GM12801 (cell line): ENCODE data around the gene SH2B2.
"Not testable (repeated sequence)": the region's sequence is repeated elsewhere in the genome, so short reads cannot be mapped to it uniquely, and the experiment has no call there.

Experiments
- TF ChIP-seq, protein P1 (sequence below): IDR thresholded peaks from one replicate; pipeline ENCODE4 v1.5.1; 2011; ENCODE audit warnings: control low read depth; ENCODE audit not compliant: insufficient read length; ENCODE audit errors: extremely low read depth

SH2B2 gene

DNA sequence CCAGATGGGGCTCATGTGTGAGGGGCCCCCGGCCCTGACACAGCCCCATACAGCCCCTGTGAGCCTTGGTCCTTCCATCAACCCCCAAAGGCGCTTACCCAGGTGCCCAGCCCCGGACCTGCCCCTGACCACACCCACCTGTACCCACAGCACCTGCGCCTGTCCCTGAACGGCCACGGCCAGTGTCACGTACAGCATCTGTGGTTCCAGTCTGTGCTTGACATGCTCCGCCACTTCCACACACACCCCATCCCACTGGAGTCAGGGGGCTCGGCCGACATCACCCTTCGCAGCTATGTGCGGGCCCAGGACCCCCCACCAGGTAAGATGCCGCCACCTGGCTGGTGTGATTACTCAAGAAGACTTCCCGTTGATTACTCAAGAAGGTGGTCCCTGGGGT, 33.5 kb downstream of the SH2B2 start:
- TF ChIP-seq, protein P1, sequence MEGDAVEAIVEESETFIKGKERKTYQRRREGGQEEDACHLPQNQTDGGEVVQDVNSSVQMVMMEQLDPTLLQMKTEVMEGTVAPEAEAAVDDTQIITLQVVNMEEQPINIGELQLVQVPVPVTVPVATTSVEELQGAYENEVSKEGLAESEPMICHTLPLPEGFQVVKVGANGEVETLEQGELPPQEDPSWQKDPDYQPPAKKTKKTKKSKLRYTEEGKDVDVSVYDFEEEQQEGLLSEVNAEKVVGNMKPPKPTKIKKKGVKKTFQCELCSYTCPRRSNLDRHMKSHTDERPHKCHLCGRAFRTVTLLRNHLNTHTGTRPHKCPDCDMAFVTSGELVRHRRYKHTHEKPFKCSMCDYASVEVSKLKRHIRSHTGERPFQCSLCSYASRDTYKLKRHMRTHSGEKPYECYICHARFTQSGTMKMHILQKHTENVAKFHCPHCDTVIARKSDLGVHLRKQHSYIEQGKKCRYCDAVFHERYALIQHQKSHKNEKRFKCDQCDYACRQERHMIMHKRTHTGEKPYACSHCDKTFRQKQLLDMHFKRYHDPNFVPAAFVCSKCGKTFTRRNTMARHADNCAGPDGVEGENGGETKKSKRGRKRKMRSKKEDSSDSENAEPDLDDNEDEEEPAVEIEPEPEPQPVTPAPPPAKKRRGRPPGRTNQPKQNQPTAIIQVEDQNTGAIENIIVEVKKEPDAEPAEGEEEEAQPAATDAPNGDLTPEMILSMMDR = no peak

DNA sequence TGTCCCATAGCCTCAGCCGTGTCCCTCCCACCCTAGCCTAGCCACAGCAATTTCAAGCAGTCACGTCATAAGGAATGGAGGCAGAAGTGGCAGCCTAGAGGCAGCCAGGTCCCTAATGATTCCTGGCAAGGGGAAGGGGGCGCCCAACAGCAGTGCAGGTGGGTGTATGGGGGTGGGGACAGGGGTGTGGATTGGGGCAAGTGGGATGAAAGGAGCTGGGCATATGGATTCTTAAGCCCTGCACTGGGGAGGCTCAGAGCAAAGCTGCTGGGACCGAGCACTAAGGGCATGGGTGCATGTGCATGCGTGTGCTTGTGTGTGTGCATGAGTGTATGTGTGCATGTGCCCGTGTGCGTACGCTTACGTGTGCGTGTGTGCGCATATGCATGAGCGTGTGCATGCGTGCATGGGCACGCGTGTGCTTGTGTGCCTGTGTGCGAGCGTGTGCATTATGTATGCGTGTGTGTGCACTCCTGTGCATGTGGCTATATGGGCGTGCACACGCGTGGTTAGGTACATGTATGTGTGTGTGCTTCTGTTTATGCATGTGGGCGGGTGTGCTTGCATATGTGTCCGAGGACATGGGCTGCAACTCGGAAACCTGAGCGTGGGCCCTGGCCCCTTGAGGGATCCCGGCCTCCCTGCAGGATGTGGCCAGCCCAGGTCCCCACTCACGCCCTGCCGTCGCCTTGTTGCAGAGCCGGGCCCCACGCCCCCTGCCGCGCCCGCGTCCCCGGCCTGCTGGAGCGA, 34.1 kb downstream of the SH2B2 start:
- TF ChIP-seq, protein P1 = no peak

DNA sequence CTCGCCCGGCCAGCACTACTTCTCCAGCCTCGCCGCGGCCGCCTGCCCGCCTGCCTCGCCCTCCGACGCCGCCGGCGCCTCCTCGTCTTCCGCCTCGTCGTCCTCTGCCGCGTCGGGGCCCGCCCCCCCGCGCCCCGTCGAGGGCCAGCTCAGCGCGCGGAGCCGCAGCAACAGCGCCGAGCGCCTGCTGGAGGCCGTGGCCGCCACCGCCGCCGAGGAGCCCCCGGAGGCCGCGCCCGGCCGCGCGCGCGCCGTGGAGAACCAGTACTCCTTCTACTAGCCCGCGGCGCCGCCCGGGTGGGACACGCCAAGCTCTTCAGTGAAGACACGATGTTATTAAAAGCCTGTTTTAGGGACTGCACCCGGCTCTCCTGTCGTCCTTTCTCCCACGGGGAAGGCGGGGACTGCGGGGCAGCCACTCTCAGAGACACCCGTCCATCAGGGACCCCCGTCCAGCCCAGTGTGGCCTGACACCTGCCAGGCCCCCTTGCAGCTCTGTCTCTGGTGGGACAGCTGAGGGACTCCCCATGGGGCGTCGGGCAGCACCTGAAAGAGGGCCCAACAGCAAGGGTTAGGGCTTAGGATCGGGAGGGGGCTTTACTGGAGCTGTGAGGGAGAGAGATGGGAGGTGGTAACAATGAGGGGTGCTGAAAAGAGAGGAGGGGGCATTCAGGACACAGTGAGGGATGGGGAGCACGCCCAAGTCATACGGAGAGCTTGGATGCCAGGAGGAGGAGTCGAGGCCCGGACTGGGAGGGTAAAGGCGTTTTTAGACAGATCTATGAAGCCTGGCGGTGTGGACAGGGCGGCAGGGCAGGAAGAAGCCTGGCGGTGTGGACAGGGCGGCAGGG, 34.9 kb downstream of the SH2B2 start:
- TF ChIP-seq, protein P1 = no peak

DNA sequence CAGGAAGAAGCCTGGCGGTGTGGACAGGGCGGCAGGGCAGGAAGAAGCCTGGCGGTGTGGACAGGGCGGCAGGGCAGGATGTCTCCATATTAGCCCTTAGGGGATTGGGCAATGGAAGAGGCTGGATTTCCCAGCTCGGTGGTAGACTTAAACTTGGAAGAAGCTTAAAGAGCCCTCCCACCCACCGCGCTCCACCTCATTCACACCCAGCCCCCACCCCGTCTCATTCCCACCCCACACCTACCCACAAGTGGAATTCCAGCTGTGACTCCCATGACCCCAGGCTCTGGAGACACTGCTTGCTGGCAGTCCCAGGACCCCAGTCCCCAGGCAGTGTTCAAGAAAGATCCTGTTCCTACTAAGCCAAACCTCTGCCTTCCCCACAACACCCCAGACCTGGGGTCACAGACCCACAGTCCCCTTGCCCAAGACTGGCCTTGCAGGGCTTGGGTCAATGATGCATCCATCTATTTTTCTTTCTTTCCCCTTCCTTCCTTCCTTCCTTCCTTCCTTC, 35.6 kb downstream of the SH2B2 start:
- TF ChIP-seq, protein P1 = no peak

DNA sequence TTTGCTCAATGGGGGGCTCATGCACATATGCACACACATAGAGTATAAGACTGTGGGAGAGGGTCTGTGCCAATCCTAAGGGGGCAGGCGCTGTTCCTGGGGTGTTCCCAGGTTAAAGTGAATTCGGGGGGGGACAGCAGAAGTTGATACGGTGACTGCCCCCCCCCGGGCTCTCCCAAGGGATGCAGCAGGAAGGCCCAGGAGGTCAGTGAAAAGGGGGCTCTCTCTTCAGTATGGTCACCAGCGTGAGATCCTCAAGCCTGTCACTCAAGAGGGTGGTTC, 37.2 kb downstream of the SH2B2 start:
- TF ChIP-seq, protein P1 = no peak

DNA sequence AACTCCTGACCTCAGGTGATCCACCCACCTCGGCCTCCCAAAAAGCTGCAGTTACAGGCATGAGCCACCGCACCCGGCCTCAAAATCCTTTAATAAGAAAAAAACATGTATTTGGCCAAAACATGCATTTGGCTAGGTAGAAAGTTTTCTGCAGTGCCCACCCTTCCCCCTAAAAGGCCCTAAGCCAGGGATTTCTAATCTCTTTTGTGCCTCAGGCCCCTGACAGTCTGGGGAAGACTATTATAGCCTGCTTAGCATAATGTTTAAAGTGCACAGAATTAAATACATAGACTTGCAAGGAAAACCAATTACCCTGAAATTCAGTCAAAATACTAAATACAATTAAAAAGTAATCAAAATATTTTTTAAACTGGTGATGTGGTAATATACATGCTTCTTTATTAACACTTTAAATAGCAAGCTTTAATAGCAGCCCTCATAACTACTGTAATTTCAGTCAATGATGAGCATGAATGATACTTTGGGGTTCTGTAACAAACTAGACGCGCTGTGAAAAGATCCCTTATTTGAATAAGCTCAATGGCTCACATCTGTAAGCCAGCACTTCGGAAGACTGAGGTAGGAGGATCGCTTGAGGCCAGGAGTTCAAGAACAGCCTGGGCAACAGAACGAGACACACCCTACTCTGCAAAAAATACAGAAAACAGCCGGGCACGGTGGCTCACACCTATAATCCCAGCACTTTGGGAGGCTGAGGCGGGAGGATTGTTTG, 39.7 kb downstream of the SH2B2 start:
- TF ChIP-seq, protein P1 = no peak

DNA sequence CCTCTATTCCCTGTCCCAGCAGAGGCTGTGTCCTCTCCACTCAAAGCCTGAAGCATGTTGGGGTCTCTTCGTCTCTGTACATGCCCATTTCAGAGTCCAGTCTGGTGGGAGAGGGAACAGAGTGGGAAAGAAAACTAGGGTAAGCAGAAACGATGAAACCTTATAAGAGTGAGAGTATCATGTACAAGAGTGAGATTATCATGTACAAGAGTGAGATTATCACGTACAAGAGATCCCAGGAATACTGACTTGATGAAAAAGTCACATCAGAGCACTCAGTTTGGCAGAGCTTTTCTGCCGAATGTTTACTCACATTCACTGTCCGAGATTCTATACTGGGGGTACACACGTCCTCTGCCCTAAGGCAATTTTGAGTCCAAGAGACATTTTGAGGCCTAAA, 69.7 kb downstream of the SH2B2 start, which contains the start of gene SPDYE6:
Gene SPDYE6 (minus strand): TSS at position 101 of the 400 bp plus-strand sequence. CDS start 421 bp downstream, outside the sequence.
- TF ChIP-seq, protein P1 = not testable (repeated sequence)
